Panc1 (cell line): ENCODE results near the gene SEMA7A.

Experiments used
- POLR2AphosphoS5 ChIP-seq: IDR thresholded peaks from 2 replicates; pipeline ENCODE4 v1.6.1; 2012; ENCODE audit warnings: mild to moderate bottlenecking, low read depth, low read length, moderate library complexity
- TCF7L2 ChIP-seq: IDR thresholded peaks from 2 replicates; pipeline ENCODE4 v1.6.1; 2011; ENCODE audit warnings: mild to moderate bottlenecking, low read depth, low read length, inconsistent platforms
- TF ChIP-seq, protein P1 (sequence below): fragments of 450-650 bp; IDR thresholded peaks from 2 replicates; pipeline ENCODE4 v1.5.1; 2017; ENCODE audit warnings: mild to moderate bottlenecking
- TF ChIP-seq, protein P2 (sequence below), 2 experiments: IDR thresholded peaks; 2 replicates each; pipeline ENCODE4 v1.6.1; 2011 to 2012; ENCODE audit warnings: low read depth in 2 of 2, control low read depth in 1 of 2, low read length in 1 of 2, mild to moderate bottlenecking in 1 of 2, moderate library complexity in 1 of 2; ENCODE audit not compliant: insufficient read depth in 1 of 2

DNA sequence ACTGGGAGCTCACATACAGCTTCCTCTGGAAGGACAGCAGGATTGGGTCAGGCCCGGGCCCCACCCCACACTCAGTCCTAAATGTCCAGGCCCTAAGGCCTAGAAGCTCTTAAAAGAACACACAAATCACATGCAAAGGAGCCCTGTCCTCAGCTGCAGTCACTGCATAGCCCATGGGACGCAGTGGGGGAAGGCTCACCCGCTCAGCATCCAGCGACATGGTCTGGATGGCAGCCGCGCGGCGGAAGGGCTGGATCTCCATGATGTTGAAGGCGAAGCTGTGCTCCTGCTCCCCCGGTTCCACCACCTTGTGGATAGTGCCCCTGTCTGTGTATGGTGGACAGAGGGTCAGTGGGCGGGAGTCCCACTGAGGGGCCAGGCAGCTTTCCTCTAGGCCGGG is 22.1 kb downstream of the SEMA7A start:
- TF ChIP-seq, protein P1, sequence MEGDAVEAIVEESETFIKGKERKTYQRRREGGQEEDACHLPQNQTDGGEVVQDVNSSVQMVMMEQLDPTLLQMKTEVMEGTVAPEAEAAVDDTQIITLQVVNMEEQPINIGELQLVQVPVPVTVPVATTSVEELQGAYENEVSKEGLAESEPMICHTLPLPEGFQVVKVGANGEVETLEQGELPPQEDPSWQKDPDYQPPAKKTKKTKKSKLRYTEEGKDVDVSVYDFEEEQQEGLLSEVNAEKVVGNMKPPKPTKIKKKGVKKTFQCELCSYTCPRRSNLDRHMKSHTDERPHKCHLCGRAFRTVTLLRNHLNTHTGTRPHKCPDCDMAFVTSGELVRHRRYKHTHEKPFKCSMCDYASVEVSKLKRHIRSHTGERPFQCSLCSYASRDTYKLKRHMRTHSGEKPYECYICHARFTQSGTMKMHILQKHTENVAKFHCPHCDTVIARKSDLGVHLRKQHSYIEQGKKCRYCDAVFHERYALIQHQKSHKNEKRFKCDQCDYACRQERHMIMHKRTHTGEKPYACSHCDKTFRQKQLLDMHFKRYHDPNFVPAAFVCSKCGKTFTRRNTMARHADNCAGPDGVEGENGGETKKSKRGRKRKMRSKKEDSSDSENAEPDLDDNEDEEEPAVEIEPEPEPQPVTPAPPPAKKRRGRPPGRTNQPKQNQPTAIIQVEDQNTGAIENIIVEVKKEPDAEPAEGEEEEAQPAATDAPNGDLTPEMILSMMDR: no peak
- TF ChIP-seq, protein P2, sequence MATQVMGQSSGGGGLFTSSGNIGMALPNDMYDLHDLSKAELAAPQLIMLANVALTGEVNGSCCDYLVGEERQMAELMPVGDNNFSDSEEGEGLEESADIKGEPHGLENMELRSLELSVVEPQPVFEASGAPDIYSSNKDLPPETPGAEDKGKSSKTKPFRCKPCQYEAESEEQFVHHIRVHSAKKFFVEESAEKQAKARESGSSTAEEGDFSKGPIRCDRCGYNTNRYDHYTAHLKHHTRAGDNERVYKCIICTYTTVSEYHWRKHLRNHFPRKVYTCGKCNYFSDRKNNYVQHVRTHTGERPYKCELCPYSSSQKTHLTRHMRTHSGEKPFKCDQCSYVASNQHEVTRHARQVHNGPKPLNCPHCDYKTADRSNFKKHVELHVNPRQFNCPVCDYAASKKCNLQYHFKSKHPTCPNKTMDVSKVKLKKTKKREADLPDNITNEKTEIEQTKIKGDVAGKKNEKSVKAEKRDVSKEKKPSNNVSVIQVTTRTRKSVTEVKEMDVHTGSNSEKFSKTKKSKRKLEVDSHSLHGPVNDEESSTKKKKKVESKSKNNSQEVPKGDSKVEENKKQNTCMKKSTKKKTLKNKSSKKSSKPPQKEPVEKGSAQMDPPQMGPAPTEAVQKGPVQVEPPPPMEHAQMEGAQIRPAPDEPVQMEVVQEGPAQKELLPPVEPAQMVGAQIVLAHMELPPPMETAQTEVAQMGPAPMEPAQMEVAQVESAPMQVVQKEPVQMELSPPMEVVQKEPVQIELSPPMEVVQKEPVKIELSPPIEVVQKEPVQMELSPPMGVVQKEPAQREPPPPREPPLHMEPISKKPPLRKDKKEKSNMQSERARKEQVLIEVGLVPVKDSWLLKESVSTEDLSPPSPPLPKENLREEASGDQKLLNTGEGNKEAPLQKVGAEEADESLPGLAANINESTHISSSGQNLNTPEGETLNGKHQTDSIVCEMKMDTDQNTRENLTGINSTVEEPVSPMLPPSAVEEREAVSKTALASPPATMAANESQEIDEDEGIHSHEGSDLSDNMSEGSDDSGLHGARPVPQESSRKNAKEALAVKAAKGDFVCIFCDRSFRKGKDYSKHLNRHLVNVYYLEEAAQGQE (IDR thresholded peaks at IDR 0.05; ENCODE audit: insufficient read depth in 1 of 2, low read depth in 2 of 2, low read length in 1 of 2): no peak
- no peak for TF ChIP-seq POLR2AphosphoS5
- TF ChIP-seq TCF7L2: no peak
